ENCODE results near the gene INF2. TPM values are rescaled to one million over a fixed set of nuclear protein-coding genes. Genes with fewer than 3 reads are reported as not detected.

The INF2 gene
- total and polyA plus RNA-seq, 4 donors, result 13.1 to 51.6 (median 25.5) TPM

- WGBS, result 57% methylated on average over 19 of the region's 19 CpGs
- H3K4me1 ChIP-seq (ENCODE audit: control insufficient read depth in 4 of 4, insufficient read depth in 4 of 4, low read length in 3 of 4), result peaks cover 33 to 91% (median 66%) of the 10 kb centered on the region in 4 donors
- H3K36me3 ChIP-seq (ENCODE audit: control insufficient read depth in 4 of 4, insufficient read depth in 3 of 4, low read depth in 1 of 4, low read length in 3 of 4), result peaks cover 0 to 2% (median 0%) of the 10 kb centered on the region in 4 donors
- H3K9ac ChIP-seq (ENCODE audit: low read depth in 1 of 2, low read length in 2 of 2), result peak overlapping the region in 1 of 2 donors; percentile 7
- H3K4me3 ChIP-seq (ENCODE audit: low read depth in 1 of 3, low read length in 3 of 3), result no peak overlapping the region
- no peaks in the 10 kb centered on the region for H3K27me3 ChIP-seq (ENCODE audit: control insufficient read depth in 4 of 4, insufficient read depth in 4 of 4, low read length in 3 of 4)
- TF ChIP-seq GABPA (IDR thresholded peaks at IDR 0.05 in 1 of 2, conservative IDR thresholded peaks at IDR 0.05 in 1 of 2) (no peak), NR2F2 (IDR thresholded peaks at IDR 0.05) (peak; percentile 32)
- peak overlapping the region; percentile 51 to 74 for H3K27ac ChIP-seq (ENCODE audit: low read depth in 1 of 2, low read length in 2 of 2)
- no peaks in the 10 kb centered on the region for H3K9me3 ChIP-seq (ENCODE audit: control insufficient read depth in 4 of 4, low read length in 3 of 4)
- DNase-seq (ENCODE audit: low spot score), result no peak
Observed at GRCh38 chr14:104694991-104695659, 5.7 kb downstream of the INF2 start.

GRCh38 chr14:104695660-104696000 is 6.2 kb downstream of the INF2 start:
- TF ChIP-seq TAF1 (conservative IDR thresholded peaks at IDR 0.05) (no peak), NR2F2 (IDR thresholded peaks at IDR 0.05) (no peak), FOXA2 (IDR thresholded peaks at IDR 0.05) (no peak)
- no peak overlapping the region for H3K27ac ChIP-seq (ENCODE audit: low read depth in 1 of 2, low read length in 2 of 2)

DNA sequence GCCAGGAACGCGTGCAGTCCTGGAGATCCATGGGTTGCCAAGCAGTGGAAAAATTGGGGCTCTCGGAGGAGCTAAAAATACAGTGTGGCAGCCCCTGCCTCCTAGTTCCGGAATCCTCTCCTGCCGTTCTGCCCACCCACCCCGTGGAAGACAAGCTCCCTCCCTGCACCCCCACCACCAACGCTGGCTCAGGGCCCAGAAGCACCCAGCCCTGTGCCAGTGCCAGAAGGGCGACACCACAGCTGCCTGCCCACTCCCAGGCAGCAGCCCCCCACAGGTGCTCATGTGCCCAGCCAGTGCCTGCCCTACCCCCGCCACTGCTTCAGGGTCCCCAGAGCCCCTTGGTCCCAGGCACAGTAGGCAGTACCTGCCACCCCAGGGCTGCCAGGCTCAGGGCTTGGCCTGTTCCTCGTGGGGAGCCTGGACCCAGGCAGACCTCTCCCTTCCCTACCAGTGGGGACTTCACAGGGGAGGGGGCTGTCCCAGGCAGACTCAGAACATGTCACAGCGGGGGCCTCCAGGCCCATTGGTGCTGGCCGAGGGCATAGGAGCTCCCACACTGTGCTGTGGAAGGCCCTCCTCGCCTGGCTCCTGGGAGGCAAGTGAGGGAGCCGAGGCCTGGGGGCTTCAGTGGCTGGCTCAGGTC is 7.4 kb downstream of the INF2 start:
- no peak overlapping the region for H3K9ac ChIP-seq (ENCODE audit: low read depth in 1 of 2, low read length in 2 of 2)
- TF ChIP-seq RXRA (IDR thresholded peaks at IDR 0.05), result no peak
- TF ChIP-seq JUND (IDR thresholded peaks at IDR 0.05), result no peak
- TF ChIP-seq, protein P1, sequence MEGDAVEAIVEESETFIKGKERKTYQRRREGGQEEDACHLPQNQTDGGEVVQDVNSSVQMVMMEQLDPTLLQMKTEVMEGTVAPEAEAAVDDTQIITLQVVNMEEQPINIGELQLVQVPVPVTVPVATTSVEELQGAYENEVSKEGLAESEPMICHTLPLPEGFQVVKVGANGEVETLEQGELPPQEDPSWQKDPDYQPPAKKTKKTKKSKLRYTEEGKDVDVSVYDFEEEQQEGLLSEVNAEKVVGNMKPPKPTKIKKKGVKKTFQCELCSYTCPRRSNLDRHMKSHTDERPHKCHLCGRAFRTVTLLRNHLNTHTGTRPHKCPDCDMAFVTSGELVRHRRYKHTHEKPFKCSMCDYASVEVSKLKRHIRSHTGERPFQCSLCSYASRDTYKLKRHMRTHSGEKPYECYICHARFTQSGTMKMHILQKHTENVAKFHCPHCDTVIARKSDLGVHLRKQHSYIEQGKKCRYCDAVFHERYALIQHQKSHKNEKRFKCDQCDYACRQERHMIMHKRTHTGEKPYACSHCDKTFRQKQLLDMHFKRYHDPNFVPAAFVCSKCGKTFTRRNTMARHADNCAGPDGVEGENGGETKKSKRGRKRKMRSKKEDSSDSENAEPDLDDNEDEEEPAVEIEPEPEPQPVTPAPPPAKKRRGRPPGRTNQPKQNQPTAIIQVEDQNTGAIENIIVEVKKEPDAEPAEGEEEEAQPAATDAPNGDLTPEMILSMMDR (IDR thresholded peaks at IDR 0.05; ENCODE audit: low read depth, low read length, missing input control), result no peak
- TF ChIP-seq YY1 (IDR thresholded peaks at IDR 0.05), result no peak
- no peak for TF ChIP-seq HNF4A (conservative IDR thresholded peaks at IDR 0.05)
- no peak for TF ChIP-seq TAF1 (conservative IDR thresholded peaks at IDR 0.05)
- TF ChIP-seq ZBTB33 (IDR thresholded peaks at IDR 0.05), result no peak
- WGBS, result 83% methylated on average over 14 of the region's 14 CpGs
- H3K27me3 ChIP-seq (ENCODE audit: control insufficient read depth in 4 of 4, insufficient read depth in 4 of 4, low read length in 3 of 4), result no peaks in the 10 kb centered on the region
- H3K9me3 ChIP-seq (ENCODE audit: control insufficient read depth in 4 of 4, low read length in 3 of 4), result no peaks in the 10 kb centered on the region
- no peak overlapping the region for H3K27ac ChIP-seq (ENCODE audit: low read depth in 1 of 2, low read length in 2 of 2)
- DNase-seq (ENCODE audit: low spot score), result no peak
- no peak overlapping the region for H3K4me3 ChIP-seq (ENCODE audit: low read depth in 1 of 3, low read length in 3 of 3)
- peaks cover 33 to 74% (median 56%) of the 10 kb centered on the region in 4 donors for H3K4me1 ChIP-seq (ENCODE audit: control insufficient read depth in 4 of 4, insufficient read depth in 4 of 4, low read length in 3 of 4)
- H3K36me3 ChIP-seq (ENCODE audit: control insufficient read depth in 4 of 4, insufficient read depth in 3 of 4, low read depth in 1 of 4, low read length in 3 of 4), result peaks cover 0 to 7% (median 2%) of the 10 kb centered on the region in 4 donors

More at GRCh38 chr14:104695660-104696000, 6.2 kb downstream of the INF2 start:
- no peak for DNase-seq (ENCODE audit: low spot score)
- Histone ChIP-seq H3K4me3 (ENCODE audit: low read depth in 1 of 3, low read length in 3 of 3) (no peak overlapping the region), H3K36me3 (ENCODE audit: control insufficient read depth in 4 of 4, insufficient read depth in 3 of 4, low read depth in 1 of 4, low read length in 3 of 4) (peaks cover 0 to 2% (median 0%) of the 10 kb centered on the region in 4 donors), H3K27me3 (ENCODE audit: control insufficient read depth in 4 of 4, insufficient read depth in 4 of 4, low read length in 3 of 4) (no peaks in the 10 kb centered on the region), H3K9ac (ENCODE audit: low read depth in 1 of 2, low read length in 2 of 2) (no peak overlapping the region), H3K4me1 (ENCODE audit: control insufficient read depth in 4 of 4, insufficient read depth in 4 of 4, low read length in 3 of 4) (peaks cover 33 to 86% (median 62%) of the 10 kb centered on the region in 4 donors), H3K9me3 (ENCODE audit: control insufficient read depth in 4 of 4, low read length in 3 of 4) (no peaks in the 10 kb centered on the region)
- WGBS, result 69% methylated on average over 6 of the region's 6 CpGs
